GM12878 (cell line): ENCODE results near the gene ABHD17C. TPM values are rescaled to one million over a fixed set of nuclear protein-coding genes. Genes with fewer than 3 reads are reported as not detected.

Experiments used
- ATAC-seq: fragments of 200-7000 bp; cut with Tn5 transposase; 3 replicates; pipeline ENCODE4 v1.9.1; 2020; ENCODE audit warnings: mild to moderate bottlenecking, moderate library complexity
- BruUV-seq: library from RNA; stranded (reverse); fragments of 400-500 nt; replicated peaks from 2 replicates; lab custom pipeline; 2021; lab: Mats Ljungman, UMichigan
- CTCF ChIA-PET: fragments of 300-600 bp; sonication (Branson Sonifier 250); formaldehyde crosslinking; extraction: SDS; loops from one replicate; lab custom pipeline; 2021; ENCODE audit warnings: inconsistent platforms; lab: Yijun Ruan, JAX
- POLR2A ChIA-PET: fragments of 350-600 bp; formaldehyde crosslinking; extraction: SDS; loops from one replicate; lab custom pipeline; 2021; ENCODE audit warnings: inconsistent platforms; lab: Charles Lee
- RAD21 ChIA-PET: fragments of 300-600 bp; sonication (Branson Sonifier 250); formaldehyde crosslinking; loops from one replicate; lab custom pipeline; 2023; ENCODE audit warnings: antibody characterized with exemption; ENCODE audit not compliant: unreplicated experiment; lab: Charles Lee
- SMC1A ChIA-PET: fragments of 300-600 bp; sonication (Branson Sonifier 250); formaldehyde crosslinking; loops from one replicate; lab custom pipeline; 2023; ENCODE audit not compliant: unreplicated experiment, uncharacterized antibody; lab: Charles Lee
- DNase-seq: peaks from one replicate; pipeline ENCODE4 v3.0.0-alpha.2; 2011; ENCODE audit warnings: low read depth, low spot score
- FAIRE-seq: peaks from 3 replicates; lab custom pipeline; 2011; peaks lifted over from hg19 to GRCh38; lab: Jason Lieb, UNC
- H2AFZ ChIP-seq: 2 replicates; pipeline ENCODE4 v1.6.0; 2011; ENCODE audit warnings: low read depth, low read length, control low read depth; ENCODE audit not compliant: control insufficient read depth
- H3K27ac ChIP-seq: 2 replicates; pipeline ENCODE4 v1.5.1; 2011; ENCODE audit warnings: control low read depth; ENCODE audit not compliant: control insufficient read depth, insufficient read depth
- H3K27me3 ChIP-seq, 2 experiments: replicated peaks in 1 of 2; 2 replicates each; pipeline versions ENCODE4 v1.6.0 to v1.6.1; 2011; ENCODE audit warnings: low read length in 1 of 2; ENCODE audit not compliant: control insufficient read depth in 2 of 2, insufficient read depth in 2 of 2
- H3K36me3 ChIP-seq, 2 experiments: 2 replicates each; pipeline ENCODE4 v1.5.1; 2011; ENCODE audit warnings: low read length in 1 of 2; ENCODE audit not compliant: control insufficient read depth in 2 of 2, insufficient read depth in 2 of 2
- H3K4me1 ChIP-seq: 2 replicates; pipeline ENCODE4 v1.6.1; 2011; ENCODE audit warnings: mild to moderate bottlenecking, low read length, moderate library complexity, mixed read lengths; ENCODE audit not compliant: control insufficient read depth, insufficient read depth
- H3K4me2 ChIP-seq: 2 replicates; pipeline ENCODE4 v1.6.0; 2011; ENCODE audit warnings: control low read depth; ENCODE audit not compliant: control insufficient read depth, insufficient read depth
- H3K4me3 ChIP-seq: fragments of 200-600 bp; sonication (generic); 2 replicates; pipeline ENCODE4 v1.5.1; 2016
- H3K79me2 ChIP-seq: 2 replicates; pipeline ENCODE4 v1.6.0; 2011; ENCODE audit warnings: low read length; ENCODE audit not compliant: control insufficient read depth, insufficient read depth
- H3K9ac ChIP-seq: 2 replicates; pipeline ENCODE4 v1.8.0; 2011; ENCODE audit warnings: low read length, control low read depth, mixed read lengths; ENCODE audit not compliant: control insufficient read depth, insufficient read depth
- H3K9me3 ChIP-seq: replicated peaks from 3 replicates; pipeline ENCODE4 v1.5.1; 2011; ENCODE audit warnings: mild to moderate bottlenecking, low read length; ENCODE audit not compliant: control insufficient read depth, insufficient read depth
- H4K20me1 ChIP-seq: 2 replicates; pipeline ENCODE4 v1.6.0; 2011; ENCODE audit not compliant: control insufficient read depth, insufficient read depth
- CTCF ChIP-seq, 3 experiments: IDR thresholded peaks in 2 of 3; conservative IDR thresholded peaks in 1 of 3; 2 replicates each; pipeline ENCODE4 v1.5.1; 2011; ENCODE audit warnings: low read depth in 3 of 3, low read length in 3 of 3, mild to moderate bottlenecking in 3 of 3, control low read depth in 2 of 3, moderate library complexity in 2 of 3, inconsistent platforms in 1 of 3, mixed read lengths in 1 of 3; ENCODE audit not compliant: control insufficient read depth in 2 of 3, insufficient read depth in 1 of 3; ENCODE audit errors: extremely low read depth in 1 of 3
- E2F4 ChIP-seq: IDR thresholded peaks from 2 replicates; pipeline ENCODE4 v1.6.1; 2012; ENCODE audit warnings: low read depth, low read length, improper control_type of control experiment
- IRF5 ChIP-seq: fragments of 450-650 bp; IDR thresholded peaks from 2 replicates; pipeline ENCODE4 v1.6.1; 2017; ENCODE audit warnings: borderline replicate concordance
- NKRF ChIP-seq: fragments of 450-650 bp; conservative IDR thresholded peaks from 2 replicates; pipeline ENCODE4 v1.6.1; 2017; ENCODE audit warnings: mild to moderate bottlenecking, moderate library complexity
- ZNF384 ChIP-seq: IDR thresholded peaks from 2 replicates; pipeline ENCODE4 v1.6.1; 2012; ENCODE audit warnings: low read depth, mild to moderate bottlenecking, low read length, improper control_type of control experiment, borderline replicate concordance
- WGBS: methylation state at CpG from one replicate; pipeline ENCODE4 v1.1.6; 2016; ENCODE audit warnings: low lambda C conversion rate; ENCODE audit not compliant: insufficient replicate concordance, insufficient coverage; ENCODE audit errors: missing lambda C conversion rate; 5-methylcytosine and 5-hydroxymethylcytosine counted together
- in situ Hi-C: fragments of 300-500 bp; cut with MboI; formaldehyde crosslinking; loops from 9 replicates; pipeline ENCODE4 v1.14.3; 2018; ENCODE audit warnings: mixed read lengths
- intact Hi-C: fragments of 100-400 bp; cut with micrococcal nuclease; formaldehyde crosslinking; loops from one replicate; pipeline ENCODE4 v1.14.2; 2022; ENCODE audit not compliant: unreplicated experiment
- polyA plus RNA-seq, 11 experiments: library from polyadenylated mRNA; depleted of rRNA in 4 of 11; unstranded in 6 of 11; stranded (reverse) in 5 of 11; fragments of >200 nt; fragmentation: Nextera tagmentation in 4 of 11; fragmentation: Illumina TruSeq in 1 of 11; extraction: Ambion mirVana in 4 of 11; extraction: Trizol in 1 of 11; gene quantifications; 1 replicate in 1 of 11; 2 replicates in 10 of 11; pipeline versions ENCODE4 v1.2.1 to v1.2.3, GENCODE V29; 2011 to 2016; ENCODE audit warnings: inconsistent platforms in 2 of 11, missing spikeins in 2 of 11, low read depth in 1 of 11
- total RNA-seq, 4 experiments: library from RNA; depleted of rRNA in 3 of 4; stranded (reverse); fragments of >200 nt in 3 of 4; fragmentation: Illumina TruSeq in 1 of 4; extraction: Trizol in 1 of 4; gene quantifications; 2 replicates each; pipeline versions ENCODE4 v1.2.1 to v1.2.3, GENCODE V29; 2013 to 2021

Gene ABHD17C
- total and polyA plus RNA-seq, 10 of the 15 experiments (the other 5 are each of a cell fraction or from before 2014, with no cell fraction given) = 0.92 to 11.4 (median 5.5) TPM

- Histone ChIP-seq H3K4me1 (no peaks in the 10 kb centered on the region), H3K36me3 (no peaks in the 10 kb centered on the region; a peak in 1 of 4 replicates), H3K4me2 (no peak overlapping the region), H3K4me3 (no peak overlapping the region), H4K20me1 (no peaks in the 10 kb centered on the region), H3K79me2 (no peaks in the 10 kb centered on the region), H3K9ac (no peak overlapping the region), H3K27ac (no peak overlapping the region), H2AFZ (no peak overlapping the region), H3K9me3 (no peaks in the 10 kb centered on the region), H3K27me3 (no peaks in the 10 kb centered on the region)
- ATAC-seq (no peak), DNase-seq (no peak), FAIRE-seq (no peak)
- WGBS = 39% methylated on average over 4 of the region's 4 CpGs
- POLR2A ChIA-PET = interaction anchor here (0.7 kb wide), 1 partner anchor 508 kb away, joined by 3 read pairs; no protein-coding TSS in a partner anchor
- intact Hi-C loops (no loop called here), in situ Hi-C loops (no loop called here)
- BruUV-seq = no TSS peak
- CTCF ChIA-PET = interaction anchor here (0.7 kb wide), 1 partner anchor 12 kb away, joined by 3 read pairs; no protein-coding TSS in a partner anchor
- TF ChIP-seq ZNF384 = no peak
- no peak for TF ChIP-seq IRF5
- no peak for TF ChIP-seq E2F4
- no peak for TF ChIP-seq NKRF
- no peak for TF ChIP-seq CTCF (IDR thresholded peaks at IDR 0.05 in 2 of 3, conservative IDR thresholded peaks at IDR 0.05 in 1 of 3; ENCODE audit: control insufficient read depth in 2 of 3, extremely low read depth in 1 of 3, insufficient read depth in 1 of 3, low read depth in 3 of 3, low read length in 3 of 3)
- RAD21 ChIA-PET = interaction anchor here (0.9 kb wide), 1 partner anchor 15 kb away, joined by 4 read pairs; no protein-coding TSS in a partner anchor
- SMC1A ChIA-PET = no interaction called here
These were observed 65.8 kb downstream of the ABHD17C start for GRCh38 chr15:80760960-80761359.
